ENCODE results near the gene TNNI2.

GRCh38 chr11:1812274-1812673 lies 26.5 kb upstream of the TNNI2 start:
- TF ChIP-seq POLR2A (IDR thresholded peaks at IDR 0.05; ENCODE audit: low read depth, low read length) (no peak), POLR2AphosphoS5 (IDR thresholded peaks at IDR 0.05; ENCODE audit: low read depth, low read length) (no peak), TAF1 (IDR thresholded peaks at IDR 0.05; ENCODE audit: borderline replicate concordance, low read depth, low read length) (no peak)
